Omental fat pad (tissue), 4 donors: Measurements from ENCODE around the gene NPM1. TPM values are rescaled to one million over a fixed set of nuclear protein-coding genes. Genes with fewer than 3 reads are reported as not detected.

Source experiments
- ATAC-seq: fragments of 150-250 bp; one replicate; pipeline ENCODE4 v1.9.1; 2016; ENCODE audit warnings: mild to moderate bottlenecking, moderate library complexity; ENCODE audit not compliant: low FRiP score
- DNase-seq: peaks from one replicate; pipeline ENCODE4 v3.0.0-alpha.2; 2019; ENCODE audit warnings: low spot score
- CTCF ChIP-seq, 3 donors: fragments of 450-650 bp; IDR thresholded peaks; one replicate each; pipeline ENCODE4 v1.5.1; 2016 to 2017; ENCODE audit warnings: antibody characterized with exemption in 3 of 3, mild to moderate bottlenecking in 3 of 3, moderate library complexity in 2 of 3
- total RNA-seq, 4 donors: library from RNA; depleted of rRNA; stranded (reverse); fragments of >200 nt; gene quantifications; one replicate each; pipeline ENCODE4 v1.1.0, GENCODE V29; 2016

The NPM1 gene
- total RNA-seq, 4 donors from 2014 or later, result 384 to 931 (median 640) TPM

DNA sequence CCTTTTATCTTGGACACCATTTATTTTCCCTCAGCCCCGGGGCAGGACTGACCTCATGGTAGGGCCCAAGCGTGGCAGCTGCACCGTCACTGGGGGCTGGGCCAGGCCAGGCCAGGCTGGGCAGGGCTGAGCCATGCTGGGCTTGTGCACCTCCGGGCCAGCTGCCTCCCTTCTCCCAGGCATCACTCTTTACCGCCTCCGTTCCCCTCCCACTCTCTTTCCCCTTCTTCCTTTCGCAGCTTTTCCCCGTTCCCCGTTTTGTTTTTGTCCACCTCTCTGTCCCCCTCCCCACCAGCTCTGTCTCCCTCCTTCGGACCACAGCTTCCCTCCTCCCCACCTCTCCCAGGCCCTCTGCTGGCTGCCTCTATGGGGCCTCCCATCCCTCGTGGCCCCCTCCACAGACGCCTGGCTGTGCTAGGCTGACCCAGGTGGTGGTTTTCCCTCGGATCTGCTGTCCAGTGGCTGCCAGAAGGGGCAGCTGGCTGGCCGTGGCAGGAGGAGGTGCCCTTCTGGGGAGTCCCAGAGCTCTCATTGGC lies 49.7 kb downstream of the NPM1 start:
- DNase-seq (no peak), ATAC-seq (peak; percentile 80)
- TF ChIP-seq CTCF (IDR thresholded peaks at IDR 0.05), result no peak

GRCh38 chr5:171438738-171439137 lies 51.1 kb downstream of the NPM1 start:
- no peak for DNase-seq
- no peak for ATAC-seq

DNA sequence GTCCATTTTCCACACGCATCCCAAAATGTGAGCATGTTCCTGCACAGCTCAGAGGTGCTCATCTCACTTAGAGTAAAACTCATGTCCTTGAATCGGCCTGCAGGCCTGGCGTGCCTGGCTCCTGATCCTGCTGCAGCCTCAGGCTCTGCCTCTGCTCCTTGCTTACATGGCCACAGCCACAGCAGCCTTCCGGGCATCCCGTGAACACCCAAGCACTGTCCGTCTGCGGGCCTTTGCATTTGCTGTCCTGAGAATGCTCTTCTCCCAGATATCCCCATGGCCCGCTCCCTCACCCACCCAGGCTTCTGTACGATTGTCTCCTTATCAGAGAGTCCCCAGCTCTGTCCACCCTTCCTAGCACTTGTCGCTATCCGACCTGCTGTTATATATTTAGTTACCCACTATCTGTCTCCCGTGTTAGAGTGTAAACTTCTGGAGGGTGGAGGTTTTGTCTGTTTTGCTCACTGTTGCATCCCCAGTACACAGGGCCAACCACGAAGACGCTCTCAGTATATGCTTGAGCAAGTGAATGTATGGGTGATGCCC lies 53.7 kb downstream of the NPM1 start:
- DNase-seq (no peak), ATAC-seq (no peak)
- no peak for TF ChIP-seq CTCF (IDR thresholded peaks at IDR 0.05)

More at GRCh38 chr5:171438738-171439137, 51.1 kb downstream of the NPM1 start:
- TF ChIP-seq CTCF (IDR thresholded peaks at IDR 0.05), result no peak

DNA sequence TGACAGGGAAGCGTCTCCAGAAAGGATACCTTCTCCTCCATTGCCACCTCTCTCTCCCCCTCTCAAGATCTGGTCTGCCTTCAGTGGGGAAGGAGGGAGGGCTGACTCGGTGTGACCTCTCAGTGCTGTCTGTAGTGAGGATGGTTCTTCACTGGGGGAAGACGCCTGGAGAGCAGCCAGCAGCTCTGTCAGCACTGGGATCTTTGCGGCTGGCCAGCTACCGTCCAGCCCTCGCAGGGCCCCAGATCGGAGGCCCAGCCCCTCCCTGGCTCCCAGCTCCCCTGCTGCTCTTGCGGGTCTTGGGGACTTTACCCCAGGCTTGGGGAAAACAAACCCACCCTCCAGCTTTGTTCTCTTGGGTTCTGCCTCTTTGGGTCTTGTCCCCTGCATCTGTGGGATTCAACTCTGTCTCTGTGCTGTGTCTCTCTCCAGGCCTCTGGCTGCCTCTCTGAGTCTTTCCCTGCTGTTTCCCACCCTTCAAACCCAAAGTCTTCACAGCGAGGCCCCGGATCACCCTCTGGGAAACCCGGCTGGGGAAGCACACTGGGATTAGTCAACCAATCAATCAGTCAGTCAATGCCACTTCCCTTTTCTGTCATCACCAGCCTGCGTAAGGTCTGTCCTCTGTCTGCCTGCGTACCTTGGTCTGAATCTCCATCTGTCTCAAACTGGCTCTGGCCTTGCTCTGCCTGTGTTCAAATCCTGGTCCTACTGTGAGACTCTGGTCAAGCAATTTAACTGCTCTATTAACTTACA lies 54.8 kb downstream of the NPM1 start:
- no peak for DNase-seq
- no peak for TF ChIP-seq CTCF (IDR thresholded peaks at IDR 0.05)
- ATAC-seq, result no peak

- peak; percentile 53 for ATAC-seq
Measured at GRCh38 chr5:171444582-171444981, 56.9 kb downstream of the NPM1 start.

DNA sequence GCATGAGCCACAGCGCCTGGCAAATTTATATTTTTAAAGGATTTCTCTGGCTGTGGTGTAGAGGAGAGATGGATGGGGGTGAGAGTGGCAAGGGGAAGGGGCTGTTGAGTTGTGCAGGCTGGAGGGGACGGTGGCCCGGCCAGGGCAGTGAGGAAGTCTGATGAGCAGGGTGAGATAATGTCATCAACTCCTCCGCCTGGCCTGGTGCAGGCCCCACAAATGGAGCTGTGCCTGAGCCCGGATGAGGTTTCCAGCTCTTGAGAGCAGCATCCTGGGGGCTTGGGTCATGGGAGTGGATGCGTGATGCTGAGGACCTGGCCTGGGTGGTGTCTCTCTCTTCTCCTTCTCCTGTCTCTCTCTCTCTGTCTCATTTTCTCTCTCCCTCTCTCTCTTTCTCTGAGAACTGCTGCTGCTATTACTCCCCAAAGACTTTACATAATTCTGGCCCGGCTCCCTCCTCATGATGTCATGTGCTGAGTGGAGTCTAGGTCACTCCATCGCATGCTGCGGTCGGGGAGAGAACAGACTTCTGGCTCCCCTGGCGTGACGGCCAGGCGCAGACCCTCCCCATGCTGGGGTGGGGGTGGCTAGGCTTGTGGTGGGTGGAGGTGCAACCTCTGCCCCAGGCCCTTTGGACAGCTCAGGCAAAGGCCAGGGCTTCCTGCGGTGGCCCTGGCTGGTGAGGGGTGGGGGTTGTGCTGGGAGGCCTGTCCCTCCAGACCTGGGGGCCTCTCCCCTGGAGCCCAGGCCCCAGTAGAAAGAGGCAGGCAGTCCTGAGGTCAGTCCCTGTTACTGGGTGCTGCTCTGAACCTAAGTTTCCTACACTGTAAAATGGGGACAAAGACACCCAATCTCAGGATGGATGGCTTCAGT lies 58.2 kb downstream of the NPM1 start:
- no peak for TF ChIP-seq CTCF (IDR thresholded peaks at IDR 0.05)
- DNase-seq (no peak), ATAC-seq (peak; percentile 60)

More at GRCh38 chr5:171444582-171444981, 56.9 kb downstream of the NPM1 start:
- no peak for TF ChIP-seq CTCF (IDR thresholded peaks at IDR 0.05)
- DNase-seq, result no peak
